Mononuclear cell (primary cell): ENCODE data around the gene COLEC11. TPM values are rescaled to one million over a fixed set of nuclear protein-coding genes. Genes with fewer than 3 reads are reported as not detected.
A peak's percentile ranks its signal among the peaks of the same experiment; 100 is the strongest.
"Not testable (repeated sequence)": the region's sequence is repeated elsewhere in the genome, so short reads cannot be mapped to it uniquely, and the experiment has no call there.

Experiments
- H3K27me3 ChIP-seq: 2 replicates; pipeline ENCODE4 v1.6.0; 2011; ENCODE audit warnings: low read length, control low read depth; ENCODE audit not compliant: insufficient read depth
- H3K4me1 ChIP-seq: 2 replicates; pipeline ENCODE4 v1.5.1; 2011; ENCODE audit warnings: mild to moderate bottlenecking, low read length, control low read depth; ENCODE audit not compliant: insufficient read depth
- H3K4me3 ChIP-seq: 2 replicates; pipeline ENCODE4 v1.5.1; 2011; ENCODE audit warnings: mild to moderate bottlenecking, low read length, moderate library complexity
- H3K9me3 ChIP-seq: 2 replicates; pipeline ENCODE4 v1.5.1; 2011; ENCODE audit warnings: low read depth, mild to moderate bottlenecking, control low read depth, low read length
- total RNA-seq: library from RNA; depleted of rRNA; stranded (reverse); fragments of >200 nt; gene quantifications from one replicate; pipeline ENCODE4 v1.2.3, GENCODE V29; 2012

COLEC11 gene
- not detected for total RNA-seq

- no peaks in the 10 kb centered on the region for H3K27me3 ChIP-seq
- H3K4me1 ChIP-seq, result no peaks in the 10 kb centered on the region
- no peak within 1 kb of the TSS for H3K4me3 ChIP-seq
- no peaks in the 10 kb centered on the region for H3K9me3 ChIP-seq
Observed at GRCh38 chr2:3594493-3595281, at the start of gene COLEC11. Gene COLEC11, plus strand, starts transcription at chr2:3595112. Its CDS starts 9,229 bp downstream, at chr2:3604341.

DNA sequence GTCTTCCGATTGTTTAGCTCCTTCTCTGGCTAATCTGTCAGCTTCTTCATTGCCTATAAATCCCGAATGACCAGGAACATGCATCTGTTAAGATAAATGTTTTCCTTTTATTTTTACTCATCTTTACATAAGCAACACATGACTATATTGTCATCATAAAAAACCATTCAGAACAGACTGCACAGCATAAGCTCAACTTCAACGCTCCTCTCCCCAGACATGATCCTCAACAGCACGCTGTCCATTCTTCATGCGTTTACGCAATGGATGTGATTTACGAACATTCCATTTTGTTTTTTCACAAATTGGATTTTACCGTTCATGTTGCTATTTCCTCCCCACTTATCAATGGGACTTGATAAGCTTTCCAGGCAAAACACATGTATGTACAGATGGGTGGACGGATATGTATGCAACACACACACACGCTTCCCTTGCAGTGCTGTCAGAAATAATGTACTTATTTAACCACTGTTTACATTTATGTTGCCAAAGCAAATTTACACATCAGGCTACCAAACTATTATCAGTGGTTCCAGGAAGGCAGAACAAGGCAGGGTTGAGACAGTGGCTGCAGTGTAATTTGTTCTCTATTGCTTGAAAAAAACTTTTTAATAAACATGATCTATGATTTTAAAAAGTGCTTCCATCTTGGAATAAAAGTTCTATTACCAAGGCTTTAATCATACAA lies 49.0 kb upstream of the COLEC11 start:
- H3K4me3 ChIP-seq, result no peak overlapping the region
- H3K27me3 ChIP-seq, result no peaks in the 10 kb centered on the region
- no peaks in the 10 kb centered on the region for H3K4me1 ChIP-seq
- no peaks in the 10 kb centered on the region for H3K9me3 ChIP-seq

GRCh38 chr2:3547915-3548314 lies 47.0 kb upstream of the COLEC11 start:
- Histone ChIP-seq H3K9me3 (no peaks in the 10 kb centered on the region), H3K4me3 (no peak overlapping the region), H3K27me3 (no peaks in the 10 kb centered on the region), H3K4me1 (no peaks in the 10 kb centered on the region)

GRCh38 chr2:3553946-3554345 lies 41.0 kb upstream of the COLEC11 start:
- Histone ChIP-seq H3K4me1 (peaks cover 11% of the 10 kb centered on the region), H3K27me3 (no peaks in the 10 kb centered on the region), H3K9me3 (no peaks in the 10 kb centered on the region), H3K4me3 (no peak overlapping the region)

- peaks cover 17% of the 10 kb centered on the region for H3K4me1 ChIP-seq
- no peaks in the 10 kb centered on the region for H3K9me3 ChIP-seq
- no peaks in the 10 kb centered on the region for H3K27me3 ChIP-seq
- peak overlapping the region; percentile 92 for H3K4me3 ChIP-seq
Observed at GRCh38 chr2:3557639-3558204, 37.2 kb upstream of the COLEC11 start.

DNA sequence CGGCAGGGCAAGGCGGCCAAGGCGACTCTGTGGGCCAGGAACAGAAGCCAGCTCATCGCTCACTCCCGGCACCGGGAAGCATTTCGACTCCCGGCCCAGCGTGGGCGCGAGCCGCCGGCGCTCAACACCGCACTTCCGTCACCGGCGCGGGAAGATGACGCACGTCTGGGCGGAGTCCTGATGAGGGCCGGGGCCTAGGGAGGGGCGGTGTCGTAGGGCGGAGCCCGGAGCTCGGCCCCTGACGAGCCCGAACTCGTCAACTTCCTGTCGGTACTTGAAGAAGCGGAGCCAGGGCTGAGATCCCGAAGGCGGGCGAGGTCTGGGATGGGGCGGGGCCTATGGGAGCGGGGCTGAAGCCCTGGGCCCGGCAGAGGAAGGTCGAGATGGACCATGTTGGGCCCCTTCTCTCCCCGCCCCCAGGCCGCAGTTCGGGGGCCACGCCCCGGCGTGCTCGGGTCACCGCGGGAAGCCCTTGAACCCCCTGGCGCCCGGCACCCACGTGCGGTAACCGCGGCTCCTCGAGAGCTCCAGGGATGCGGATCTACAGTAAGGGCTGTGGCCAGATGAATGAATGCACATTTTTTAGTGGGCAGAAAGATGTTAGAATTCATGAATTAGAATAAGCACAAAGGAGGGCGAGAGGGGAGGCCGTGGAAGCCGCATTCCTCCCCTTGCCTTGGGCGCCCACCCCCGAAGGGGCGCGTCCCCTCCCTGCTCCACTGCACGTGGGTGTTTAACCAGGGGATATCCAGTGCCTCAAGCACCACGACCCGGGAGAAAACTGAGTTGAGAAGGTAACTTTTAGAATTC lies 36.5 kb upstream of the COLEC11 start, which contains the start of gene RNASEH1:
TSS of gene RNASEH1 (minus strand) at position 129 of the 810 bp plus-strand sequence. CDS start at position 56, 73 bp downstream.
- Histone ChIP-seq H3K9me3 (no peaks in the 10 kb centered on the region), H3K27me3 (no peaks in the 10 kb centered on the region), H3K4me1 (peaks cover 17% of the 10 kb centered on the region), H3K4me3 (peak within 1 kb of the TSS; percentile 92)

DNA sequence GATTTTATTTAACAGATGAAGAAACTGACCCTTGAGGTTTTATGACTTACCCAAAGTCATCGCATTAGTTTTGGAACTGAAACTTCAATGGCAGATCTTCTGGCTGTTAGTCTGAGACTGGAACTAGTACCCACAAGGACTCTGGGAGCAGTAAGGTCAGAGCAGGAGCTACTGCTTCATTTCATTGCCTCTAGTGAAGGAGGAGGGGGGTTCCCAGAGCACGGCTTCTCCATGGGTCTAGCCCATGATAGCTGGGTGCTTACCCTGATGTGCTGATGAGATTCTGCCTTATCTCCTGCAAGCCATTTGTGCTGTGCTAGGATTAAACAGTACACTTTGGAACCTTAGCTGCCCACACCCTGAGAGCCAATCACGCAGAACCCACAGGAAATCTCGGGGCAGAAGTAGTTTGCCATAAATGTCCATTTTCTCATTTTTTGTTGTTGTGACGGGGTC lies 31.4 kb upstream of the COLEC11 start:
- no peaks in the 10 kb centered on the region for H3K9me3 ChIP-seq
- no peak overlapping the region for H3K4me3 ChIP-seq
- H3K4me1 ChIP-seq, result peaks cover 9% of the 10 kb centered on the region
- H3K27me3 ChIP-seq, result no peaks in the 10 kb centered on the region

DNA sequence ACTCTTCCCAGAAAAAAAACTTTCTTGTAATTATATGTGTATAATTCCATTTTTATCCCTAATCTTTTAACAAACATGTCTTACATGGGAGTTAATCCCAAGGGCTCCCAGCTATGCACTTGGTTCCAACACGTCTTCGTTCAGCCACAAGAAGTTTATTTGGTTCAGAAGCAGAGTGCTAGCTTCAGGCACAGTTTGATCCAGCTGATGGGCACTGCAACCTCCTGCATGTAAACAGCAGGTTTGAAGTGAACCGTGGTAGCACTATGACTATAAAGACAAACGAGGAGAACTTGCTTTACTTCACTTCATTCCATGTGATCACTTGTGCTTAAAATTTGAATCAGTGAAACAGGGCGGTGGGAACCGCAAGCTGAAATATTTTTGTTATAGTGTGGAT lies 29.8 kb upstream of the COLEC11 start:
- H3K4me1 ChIP-seq, result no peaks in the 10 kb centered on the region

DNA sequence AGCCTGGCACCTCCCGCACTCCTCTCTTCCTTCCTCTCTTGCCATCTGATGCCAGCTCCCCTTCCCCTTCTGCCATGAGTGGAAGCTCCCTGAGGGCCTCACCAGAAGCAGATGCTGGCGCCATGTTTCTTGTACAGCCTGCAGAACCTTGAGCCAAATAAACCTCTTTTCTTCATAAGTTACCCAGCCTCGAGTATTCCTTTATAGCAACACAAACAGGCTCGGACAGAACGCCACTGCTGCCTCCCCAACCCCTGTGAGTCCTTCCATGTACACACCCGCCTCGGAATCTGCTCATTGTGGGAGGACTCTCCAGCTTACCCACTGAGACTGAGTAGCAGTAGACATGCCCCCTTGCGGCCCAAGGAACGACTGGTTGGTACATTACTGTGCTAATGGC lies 28.1 kb upstream of the COLEC11 start:
- no peak overlapping the region for H3K4me3 ChIP-seq
- H3K4me1 ChIP-seq, result no peaks in the 10 kb centered on the region
- no peaks in the 10 kb centered on the region for H3K27me3 ChIP-seq
- H3K9me3 ChIP-seq, result no peaks in the 10 kb centered on the region

More for the DNA sequence above, 29.8 kb upstream of the COLEC11 start:
- Histone ChIP-seq H3K27me3 (no peaks in the 10 kb centered on the region), H3K9me3 (no peaks in the 10 kb centered on the region), H3K4me3 (no peak overlapping the region)

DNA sequence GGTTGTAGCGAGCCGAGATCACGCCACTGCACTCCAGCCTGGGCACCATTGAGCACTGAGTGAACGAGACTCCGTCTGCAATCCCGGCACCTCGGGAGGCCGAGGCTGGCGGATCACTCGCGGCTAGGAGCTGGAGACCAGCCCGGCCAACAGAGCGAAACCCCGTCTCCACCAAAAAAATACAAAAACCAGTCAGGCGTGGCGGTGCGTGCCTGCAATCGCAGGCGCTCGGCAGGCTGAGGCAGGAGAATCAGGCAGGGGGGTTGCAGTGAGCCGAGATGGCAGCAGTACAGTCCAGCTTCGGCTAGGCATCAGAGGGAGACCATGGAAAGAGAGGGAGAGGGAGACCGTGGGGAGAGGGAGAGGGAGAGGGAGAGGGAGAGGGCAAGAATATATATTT lies 25.3 kb upstream of the COLEC11 start:
- not testable (repeated sequence) for H3K4me1 ChIP-seq, H3K4me3 ChIP-seq, H3K9me3 ChIP-seq, H3K27me3 ChIP-seq

GRCh38 chr2:3571284-3571683 lies 23.6 kb upstream of the COLEC11 start:
- Histone ChIP-seq H3K4me1 (peaks cover 10% of the 10 kb centered on the region), H3K4me3 (no peak overlapping the region), H3K9me3 (no peaks in the 10 kb centered on the region), H3K27me3 (no peaks in the 10 kb centered on the region)

DNA sequence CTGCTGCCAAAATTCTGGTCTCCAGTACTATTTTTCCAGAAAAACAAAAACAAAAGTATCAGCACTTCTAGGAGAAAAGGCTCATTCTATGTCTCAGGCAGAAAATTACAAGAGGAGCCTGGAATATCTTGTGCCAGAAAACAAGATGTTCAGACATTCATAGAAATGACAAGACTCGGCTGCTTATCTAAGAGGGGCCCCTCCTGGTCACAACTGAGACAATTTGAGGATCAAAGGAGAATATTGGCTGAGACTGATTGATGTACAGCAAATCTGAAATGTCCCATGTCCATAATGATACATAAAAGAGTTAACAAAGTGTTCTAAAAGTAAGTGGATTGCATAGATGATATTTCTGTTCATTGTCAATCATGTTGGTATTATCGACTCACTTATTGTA lies 22.3 kb upstream of the COLEC11 start:
- H3K4me3 ChIP-seq, result no peak overlapping the region

GRCh38 chr2:3574155-3574554 lies 20.8 kb upstream of the COLEC11 start:
- Histone ChIP-seq H3K9me3 (no peaks in the 10 kb centered on the region), H3K4me1 (peaks cover 22% of the 10 kb centered on the region), H3K27me3 (no peaks in the 10 kb centered on the region), H3K4me3 (no peak overlapping the region)

More for the DNA sequence above, 22.3 kb upstream of the COLEC11 start:
- H3K9me3 ChIP-seq, result no peaks in the 10 kb centered on the region
- peaks cover 22% of the 10 kb centered on the region for H3K4me1 ChIP-seq
- no peaks in the 10 kb centered on the region for H3K27me3 ChIP-seq

DNA sequence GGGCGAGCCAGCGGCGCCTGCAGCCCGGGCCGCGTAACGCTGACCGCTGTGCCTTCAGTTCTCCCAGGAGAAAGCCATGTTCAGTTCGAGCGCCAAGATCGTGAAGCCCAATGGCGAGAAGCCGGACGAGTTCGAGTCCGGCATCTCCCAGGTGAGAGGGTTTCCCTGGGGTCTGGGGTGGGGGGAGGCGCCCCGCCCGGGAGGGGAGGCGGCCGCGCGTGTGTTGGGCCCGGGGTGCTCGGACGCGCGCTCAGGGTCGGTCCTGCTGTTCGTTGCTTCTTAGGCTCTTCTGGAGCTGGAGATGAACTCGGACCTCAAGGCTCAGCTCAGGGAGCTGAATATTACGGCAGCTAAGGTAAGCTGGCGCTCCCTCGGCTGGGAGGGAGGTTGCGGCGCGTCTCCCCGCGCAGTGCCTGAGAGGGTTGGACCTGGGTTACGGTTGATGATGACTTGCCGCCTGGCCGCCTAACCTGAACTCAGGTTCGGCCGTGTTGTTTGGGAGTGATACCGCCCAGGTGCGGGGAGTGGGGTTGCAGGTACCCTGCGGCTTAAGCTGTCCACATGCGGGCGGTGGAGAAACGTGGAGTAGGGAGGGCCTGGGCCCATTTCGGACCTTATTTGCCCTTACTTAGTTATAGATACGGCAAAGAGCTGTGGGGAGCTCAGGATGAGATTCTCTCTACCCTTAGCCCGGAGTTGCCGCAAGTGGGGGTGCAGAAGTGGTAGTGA lies 19.2 kb upstream of the COLEC11 start:
- Histone ChIP-seq H3K4me3 (peak overlapping the region; percentile 61), H3K27me3 (no peaks in the 10 kb centered on the region), H3K9me3 (no peaks in the 10 kb centered on the region), H3K4me1 (peaks cover 22% of the 10 kb centered on the region)
